GM12878 (cell line): ENCODE results near the gene LAMC3. TPM values are rescaled to one million over a fixed set of nuclear protein-coding genes. Genes with fewer than 3 reads are reported as not detected.
"Not testable (repeated sequence)": the region's sequence is repeated elsewhere in the genome, so short reads cannot be mapped to it uniquely, and the experiment has no call there.

Experiments
- ATAC-seq: fragments of 200-7000 bp; cut with Tn5 transposase; 3 replicates; pipeline ENCODE4 v1.9.1; 2020; ENCODE audit warnings: mild to moderate bottlenecking, moderate library complexity
- BruUV-seq: library from RNA; stranded (reverse); fragments of 400-500 nt; replicated peaks from 2 replicates; lab custom pipeline; 2021; lab: Mats Ljungman, UMichigan
- CTCF ChIA-PET: fragments of 300-600 bp; sonication (Branson Sonifier 250); formaldehyde crosslinking; extraction: SDS; loops from one replicate; lab custom pipeline; 2021; ENCODE audit warnings: inconsistent platforms; lab: Yijun Ruan, JAX
- POLR2A ChIA-PET: fragments of 350-600 bp; formaldehyde crosslinking; extraction: SDS; loops from one replicate; lab custom pipeline; 2021; ENCODE audit warnings: inconsistent platforms; lab: Charles Lee
- RAD21 ChIA-PET: fragments of 300-600 bp; sonication (Branson Sonifier 250); formaldehyde crosslinking; loops from one replicate; lab custom pipeline; 2023; ENCODE audit warnings: antibody characterized with exemption; ENCODE audit not compliant: unreplicated experiment; lab: Charles Lee
- SMC1A ChIA-PET: fragments of 300-600 bp; sonication (Branson Sonifier 250); formaldehyde crosslinking; loops from one replicate; lab custom pipeline; 2023; ENCODE audit not compliant: unreplicated experiment, uncharacterized antibody; lab: Charles Lee
- DNase-seq: peaks from one replicate; pipeline ENCODE4 v3.0.0-alpha.2; 2011; ENCODE audit warnings: low read depth, low spot score
- FAIRE-seq: peaks from 3 replicates; lab custom pipeline; 2011; peaks lifted over from hg19 to GRCh38; lab: Jason Lieb, UNC
- H2AFZ ChIP-seq: 2 replicates; pipeline ENCODE4 v1.6.0; 2011; ENCODE audit warnings: low read depth, low read length, control low read depth; ENCODE audit not compliant: control insufficient read depth
- H3K27ac ChIP-seq: 2 replicates; pipeline ENCODE4 v1.5.1; 2011; ENCODE audit warnings: control low read depth; ENCODE audit not compliant: control insufficient read depth, insufficient read depth
- H3K27me3 ChIP-seq, 2 experiments: replicated peaks in 1 of 2; 2 replicates each; pipeline versions ENCODE4 v1.6.0 to v1.6.1; 2011; ENCODE audit warnings: low read length in 1 of 2; ENCODE audit not compliant: control insufficient read depth in 2 of 2, insufficient read depth in 2 of 2
- H3K36me3 ChIP-seq, 2 experiments: 2 replicates each; pipeline ENCODE4 v1.5.1; 2011; ENCODE audit warnings: low read length in 1 of 2; ENCODE audit not compliant: control insufficient read depth in 2 of 2, insufficient read depth in 2 of 2
- H3K4me1 ChIP-seq: 2 replicates; pipeline ENCODE4 v1.6.1; 2011; ENCODE audit warnings: mild to moderate bottlenecking, low read length, moderate library complexity, mixed read lengths; ENCODE audit not compliant: control insufficient read depth, insufficient read depth
- H3K4me2 ChIP-seq: 2 replicates; pipeline ENCODE4 v1.6.0; 2011; ENCODE audit warnings: control low read depth; ENCODE audit not compliant: control insufficient read depth, insufficient read depth
- H3K4me3 ChIP-seq: fragments of 200-600 bp; sonication (generic); 2 replicates; pipeline ENCODE4 v1.5.1; 2016
- H3K79me2 ChIP-seq: 2 replicates; pipeline ENCODE4 v1.6.0; 2011; ENCODE audit warnings: low read length; ENCODE audit not compliant: control insufficient read depth, insufficient read depth
- H3K9ac ChIP-seq: 2 replicates; pipeline ENCODE4 v1.8.0; 2011; ENCODE audit warnings: low read length, control low read depth, mixed read lengths; ENCODE audit not compliant: control insufficient read depth, insufficient read depth
- H3K9me3 ChIP-seq: replicated peaks from 3 replicates; pipeline ENCODE4 v1.5.1; 2011; ENCODE audit warnings: mild to moderate bottlenecking, low read length; ENCODE audit not compliant: control insufficient read depth, insufficient read depth
- H4K20me1 ChIP-seq: 2 replicates; pipeline ENCODE4 v1.6.0; 2011; ENCODE audit not compliant: control insufficient read depth, insufficient read depth
- CHD1 ChIP-seq: IDR thresholded peaks from 2 replicates; pipeline ENCODE4 v1.6.1; 2012; ENCODE audit warnings: low read depth, low read length, improper control_type of control experiment
- EGR1 ChIP-seq, 2 experiments: IDR thresholded peaks; 1 replicate in 1 of 2; 2 replicates in 1 of 2; pipeline ENCODE4 v1.6.1; 2011 to 2012; ENCODE audit warnings: low read depth in 2 of 2, low read length in 2 of 2, borderline replicate concordance in 1 of 2, mild to moderate bottlenecking in 1 of 2, moderate library complexity in 1 of 2
- IRF4 ChIP-seq: IDR thresholded peaks from 2 replicates; pipeline ENCODE4 v1.6.1; 2011; ENCODE audit warnings: low read depth, low read length
- MYB ChIP-seq: fragments of 150-350 bp; IDR thresholded peaks from 2 replicates; pipeline ENCODE4 v1.6.1; 2014; ENCODE audit warnings: mild to moderate bottlenecking, low read depth, low read length, borderline replicate concordance
- NFXL1 ChIP-seq: fragments of 450-650 bp; IDR thresholded peaks from 2 replicates; pipeline ENCODE4 v1.6.1; 2017; ENCODE audit warnings: antibody characterized with exemption, mild to moderate bottlenecking, borderline replicate concordance
- RFX5 ChIP-seq: IDR thresholded peaks from 2 replicates; pipeline ENCODE4 v1.6.1; 2011; ENCODE audit warnings: low read depth, low read length, improper control_type of control experiment
- WGBS: methylation state at CpG from one replicate; pipeline ENCODE4 v1.1.6; 2016; ENCODE audit warnings: low lambda C conversion rate; ENCODE audit not compliant: insufficient replicate concordance, insufficient coverage; ENCODE audit errors: missing lambda C conversion rate; 5-methylcytosine and 5-hydroxymethylcytosine counted together
- in situ Hi-C: fragments of 300-500 bp; cut with MboI; formaldehyde crosslinking; loops from 9 replicates; pipeline ENCODE4 v1.14.3; 2018; ENCODE audit warnings: mixed read lengths
- intact Hi-C: fragments of 100-400 bp; cut with micrococcal nuclease; formaldehyde crosslinking; loops from one replicate; pipeline ENCODE4 v1.14.2; 2022; ENCODE audit not compliant: unreplicated experiment
- polyA plus RNA-seq, 11 experiments: library from polyadenylated mRNA; depleted of rRNA in 4 of 11; unstranded in 6 of 11; stranded (reverse) in 5 of 11; fragments of >200 nt; fragmentation: Nextera tagmentation in 4 of 11; fragmentation: Illumina TruSeq in 1 of 11; extraction: Ambion mirVana in 4 of 11; extraction: Trizol in 1 of 11; gene quantifications; 1 replicate in 1 of 11; 2 replicates in 10 of 11; pipeline versions ENCODE4 v1.2.1 to v1.2.3, GENCODE V29; 2011 to 2016; ENCODE audit warnings: inconsistent platforms in 2 of 11, missing spikeins in 2 of 11, low read depth in 1 of 11
- total RNA-seq, 4 experiments: library from RNA; depleted of rRNA in 3 of 4; stranded (reverse); fragments of >200 nt in 3 of 4; fragmentation: Illumina TruSeq in 1 of 4; extraction: Trizol in 1 of 4; gene quantifications; 2 replicates each; pipeline versions ENCODE4 v1.2.1 to v1.2.3, GENCODE V29; 2013 to 2021
- TF ChIP-seq, protein P1 (sequence below): fragments of 450-650 bp; IDR thresholded peaks from 2 replicates; pipeline ENCODE4 v1.6.1; 2017; ENCODE audit warnings: antibody characterized with exemption, mild to moderate bottlenecking, moderate library complexity
- TF ChIP-seq, protein P2 (sequence below): fragments of 450-650 bp; IDR thresholded peaks from 2 replicates; pipeline ENCODE4 v1.6.1; 2017; ENCODE audit warnings: low read depth, mild to moderate bottlenecking, moderate library complexity
- TF ChIP-seq, protein P3 (sequence below), 3 experiments: IDR thresholded peaks in 2 of 3; conservative IDR thresholded peaks in 1 of 3; 2 replicates each; pipeline ENCODE4 v1.5.1; 2011; ENCODE audit warnings: low read depth in 3 of 3, low read length in 3 of 3, mild to moderate bottlenecking in 3 of 3, control low read depth in 2 of 3, moderate library complexity in 2 of 3, inconsistent platforms in 1 of 3, mixed read lengths in 1 of 3; ENCODE audit not compliant: control insufficient read depth in 2 of 3, insufficient read depth in 1 of 3; ENCODE audit errors: extremely low read depth in 1 of 3

Gene LAMC3
- total and polyA plus RNA-seq, 10 of the 15 experiments (the other 5 are each of a cell fraction or from before 2014, with no cell fraction given): under 0.01 to 0.08 TPM; not detected in 8

DNA sequence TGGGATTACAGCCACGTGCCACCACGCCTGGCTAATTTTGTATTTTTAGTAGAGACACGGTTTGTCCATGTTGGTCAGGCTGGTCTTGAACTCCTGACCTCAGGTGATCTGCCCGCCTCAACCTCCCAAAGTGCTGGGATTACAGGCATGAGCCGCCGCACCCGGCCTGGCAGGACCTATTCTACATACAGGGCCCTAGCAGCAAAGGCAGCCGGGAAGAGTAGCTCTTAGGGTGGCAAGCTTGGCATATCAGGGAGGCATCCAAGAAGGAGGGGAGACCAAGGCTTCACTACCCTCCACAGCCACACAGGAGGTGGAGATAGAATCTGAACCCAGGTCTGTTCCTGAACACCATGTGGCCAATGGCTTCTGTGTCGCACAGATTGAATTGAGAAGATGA is 8.4 kb upstream of the LAMC3 start:
- H3K4me2 ChIP-seq, SMC1A ChIA-PET, RAD21 ChIA-PET, H3K9me3 ChIP-seq, H3K79me2 ChIP-seq, H3K27ac ChIP-seq, H4K20me1 ChIP-seq, DNase-seq, POLR2A ChIA-PET, BruUV-seq, H3K27me3 ChIP-seq, CTCF ChIA-PET, H3K4me3 ChIP-seq, H3K4me1 ChIP-seq, H2AFZ ChIP-seq, ATAC-seq, FAIRE-seq, intact Hi-C loops, H3K9ac ChIP-seq, H3K36me3 ChIP-seq, in situ Hi-C loops: not testable (repeated sequence)
- 38% methylated on average over 9 of the region's 9 CpGs for WGBS

DNA sequence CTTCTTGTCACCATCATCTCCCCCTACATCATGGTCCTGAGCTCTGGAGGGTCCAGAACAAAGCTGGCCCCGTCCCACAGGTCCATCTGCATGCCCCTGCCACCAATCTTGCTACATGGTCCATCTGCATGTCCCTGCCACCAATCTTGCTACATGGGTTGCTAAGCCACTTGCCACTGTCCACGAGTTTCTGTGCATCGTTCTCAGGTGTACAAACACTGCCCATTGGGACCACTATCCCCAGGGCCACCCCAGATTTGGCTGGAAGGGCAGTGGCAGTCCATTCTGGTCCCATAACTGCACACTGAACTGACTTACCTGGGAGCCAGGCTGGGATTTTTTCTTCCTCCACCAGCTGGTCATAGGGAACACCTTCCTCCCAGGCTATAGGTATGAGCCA is 8.0 kb upstream of the LAMC3 start:
- ATAC-seq (no peak), FAIRE-seq (no peak), DNase-seq (no peak)
- Histone ChIP-seq H2AFZ (no peak overlapping the region), H3K27ac (no peak overlapping the region), H3K4me3 (no peak overlapping the region), H4K20me1 (no peaks in the 10 kb centered on the region), H3K9me3 (no peaks in the 10 kb centered on the region), H3K4me2 (no peak overlapping the region), H3K27me3 (peaks cover 0 to 2% of the 10 kb centered on the region in 2 experiments; a peak in 2 of 4 replicates), H3K36me3 (no peaks in the 10 kb centered on the region), H3K9ac (no peak overlapping the region), H3K4me1 (no peaks in the 10 kb centered on the region), H3K79me2 (no peaks in the 10 kb centered on the region)
- in situ Hi-C loops: no loop called here
- WGBS: 0% methylated on average over 3 of the region's 3 CpGs
- CTCF ChIA-PET: no interaction called here
- SMC1A ChIA-PET: no interaction called here
- intact Hi-C loops: no loop called here
- no TSS peak for BruUV-seq
- RAD21 ChIA-PET: no interaction called here
- POLR2A ChIA-PET: no interaction called here
- no peak for TF ChIP-seq EGR1 (IDR thresholded peaks at IDR 0.05; ENCODE audit: borderline replicate concordance in 1 of 2, low read depth in 2 of 2, low read length in 2 of 2)
- TF ChIP-seq RFX5: no peak
- TF ChIP-seq, protein P1, sequence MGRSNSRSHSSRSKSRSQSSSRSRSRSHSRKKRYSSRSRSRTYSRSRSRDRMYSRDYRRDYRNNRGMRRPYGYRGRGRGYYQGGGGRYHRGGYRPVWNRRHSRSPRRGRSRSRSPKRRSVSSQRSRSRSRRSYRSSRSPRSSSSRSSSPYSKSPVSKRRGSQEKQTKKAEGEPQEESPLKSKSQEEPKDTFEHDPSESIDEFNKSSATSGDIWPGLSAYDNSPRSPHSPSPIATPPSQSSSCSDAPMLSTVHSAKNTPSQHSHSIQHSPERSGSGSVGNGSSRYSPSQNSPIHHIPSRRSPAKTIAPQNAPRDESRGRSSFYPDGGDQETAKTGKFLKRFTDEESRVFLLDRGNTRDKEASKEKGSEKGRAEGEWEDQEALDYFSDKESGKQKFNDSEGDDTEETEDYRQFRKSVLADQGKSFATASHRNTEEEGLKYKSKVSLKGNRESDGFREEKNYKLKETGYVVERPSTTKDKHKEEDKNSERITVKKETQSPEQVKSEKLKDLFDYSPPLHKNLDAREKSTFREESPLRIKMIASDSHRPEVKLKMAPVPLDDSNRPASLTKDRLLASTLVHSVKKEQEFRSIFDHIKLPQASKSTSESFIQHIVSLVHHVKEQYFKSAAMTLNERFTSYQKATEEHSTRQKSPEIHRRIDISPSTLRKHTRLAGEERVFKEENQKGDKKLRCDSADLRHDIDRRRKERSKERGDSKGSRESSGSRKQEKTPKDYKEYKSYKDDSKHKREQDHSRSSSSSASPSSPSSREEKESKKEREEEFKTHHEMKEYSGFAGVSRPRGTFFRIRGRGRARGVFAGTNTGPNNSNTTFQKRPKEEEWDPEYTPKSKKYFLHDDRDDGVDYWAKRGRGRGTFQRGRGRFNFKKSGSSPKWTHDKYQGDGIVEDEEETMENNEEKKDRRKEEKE: no peak
- TF ChIP-seq, protein P2, sequence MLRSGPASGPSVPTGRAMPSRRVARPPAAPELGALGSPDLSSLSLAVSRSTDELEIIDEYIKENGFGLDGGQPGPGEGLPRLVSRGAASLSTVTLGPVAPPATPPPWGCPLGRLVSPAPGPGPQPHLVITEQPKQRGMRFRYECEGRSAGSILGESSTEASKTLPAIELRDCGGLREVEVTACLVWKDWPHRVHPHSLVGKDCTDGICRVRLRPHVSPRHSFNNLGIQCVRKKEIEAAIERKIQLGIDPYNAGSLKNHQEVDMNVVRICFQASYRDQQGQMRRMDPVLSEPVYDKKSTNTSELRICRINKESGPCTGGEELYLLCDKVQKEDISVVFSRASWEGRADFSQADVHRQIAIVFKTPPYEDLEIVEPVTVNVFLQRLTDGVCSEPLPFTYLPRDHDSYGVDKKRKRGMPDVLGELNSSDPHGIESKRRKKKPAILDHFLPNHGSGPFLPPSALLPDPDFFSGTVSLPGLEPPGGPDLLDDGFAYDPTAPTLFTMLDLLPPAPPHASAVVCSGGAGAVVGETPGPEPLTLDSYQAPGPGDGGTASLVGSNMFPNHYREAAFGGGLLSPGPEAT: no peak
- TF ChIP-seq IRF4: no peak
- no peak for TF ChIP-seq MYB
- TF ChIP-seq, protein P3, sequence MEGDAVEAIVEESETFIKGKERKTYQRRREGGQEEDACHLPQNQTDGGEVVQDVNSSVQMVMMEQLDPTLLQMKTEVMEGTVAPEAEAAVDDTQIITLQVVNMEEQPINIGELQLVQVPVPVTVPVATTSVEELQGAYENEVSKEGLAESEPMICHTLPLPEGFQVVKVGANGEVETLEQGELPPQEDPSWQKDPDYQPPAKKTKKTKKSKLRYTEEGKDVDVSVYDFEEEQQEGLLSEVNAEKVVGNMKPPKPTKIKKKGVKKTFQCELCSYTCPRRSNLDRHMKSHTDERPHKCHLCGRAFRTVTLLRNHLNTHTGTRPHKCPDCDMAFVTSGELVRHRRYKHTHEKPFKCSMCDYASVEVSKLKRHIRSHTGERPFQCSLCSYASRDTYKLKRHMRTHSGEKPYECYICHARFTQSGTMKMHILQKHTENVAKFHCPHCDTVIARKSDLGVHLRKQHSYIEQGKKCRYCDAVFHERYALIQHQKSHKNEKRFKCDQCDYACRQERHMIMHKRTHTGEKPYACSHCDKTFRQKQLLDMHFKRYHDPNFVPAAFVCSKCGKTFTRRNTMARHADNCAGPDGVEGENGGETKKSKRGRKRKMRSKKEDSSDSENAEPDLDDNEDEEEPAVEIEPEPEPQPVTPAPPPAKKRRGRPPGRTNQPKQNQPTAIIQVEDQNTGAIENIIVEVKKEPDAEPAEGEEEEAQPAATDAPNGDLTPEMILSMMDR (IDR thresholded peaks at IDR 0.05 in 2 of 3, conservative IDR thresholded peaks at IDR 0.05 in 1 of 3; ENCODE audit: control insufficient read depth in 2 of 3, extremely low read depth in 1 of 3, insufficient read depth in 1 of 3, low read depth in 3 of 3, low read length in 3 of 3): no peak
- TF ChIP-seq CHD1: no peak
- TF ChIP-seq NFXL1: no peak
